Esophagus squamous epithelium (tissue), 4 donors: ENCODE results near the gene MIA2.

Experiments used
- POLR2A ChIP-seq, 4 donors: fragments of 450-650 bp; IDR thresholded peaks; one replicate each; pipeline ENCODE4 v1.6.1; 2017; ENCODE audit warnings: antibody characterized with exemption in 4 of 4, mild to moderate bottlenecking in 4 of 4, moderate library complexity in 3 of 4
- TF ChIP-seq, protein P1 (sequence below), 6 experiments: fragments of 450-650 bp in 4 of 6; fragments of 200-600 bp in 2 of 6; sonication (generic) in 2 of 6; IDR thresholded peaks; one replicate each; pipeline ENCODE4 v1.5.1; 2016 to 2019; ENCODE audit warnings: antibody characterized with exemption in 6 of 6, mild to moderate bottlenecking in 4 of 6, moderate library complexity in 4 of 6

DNA sequence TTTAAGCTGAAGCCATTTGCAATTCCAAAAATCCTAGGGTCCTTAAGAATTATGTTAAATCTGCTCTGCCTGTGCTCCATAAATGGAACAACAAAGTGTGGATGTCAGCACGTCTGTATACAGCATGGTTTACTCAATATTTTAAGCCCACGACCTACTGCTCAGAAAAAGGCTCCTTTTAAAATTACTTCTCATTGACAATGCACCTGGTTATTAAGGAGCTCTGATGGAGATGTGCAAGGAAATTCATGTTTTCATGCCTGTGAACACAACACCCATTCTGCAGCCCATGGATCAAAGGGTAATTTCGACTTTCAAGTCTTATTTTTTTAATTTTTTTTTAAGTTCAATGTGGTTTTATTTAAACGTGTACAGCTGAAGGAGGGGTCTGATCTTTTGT is 150.5 kb downstream of the MIA2 start:
- TF ChIP-seq, protein P1, sequence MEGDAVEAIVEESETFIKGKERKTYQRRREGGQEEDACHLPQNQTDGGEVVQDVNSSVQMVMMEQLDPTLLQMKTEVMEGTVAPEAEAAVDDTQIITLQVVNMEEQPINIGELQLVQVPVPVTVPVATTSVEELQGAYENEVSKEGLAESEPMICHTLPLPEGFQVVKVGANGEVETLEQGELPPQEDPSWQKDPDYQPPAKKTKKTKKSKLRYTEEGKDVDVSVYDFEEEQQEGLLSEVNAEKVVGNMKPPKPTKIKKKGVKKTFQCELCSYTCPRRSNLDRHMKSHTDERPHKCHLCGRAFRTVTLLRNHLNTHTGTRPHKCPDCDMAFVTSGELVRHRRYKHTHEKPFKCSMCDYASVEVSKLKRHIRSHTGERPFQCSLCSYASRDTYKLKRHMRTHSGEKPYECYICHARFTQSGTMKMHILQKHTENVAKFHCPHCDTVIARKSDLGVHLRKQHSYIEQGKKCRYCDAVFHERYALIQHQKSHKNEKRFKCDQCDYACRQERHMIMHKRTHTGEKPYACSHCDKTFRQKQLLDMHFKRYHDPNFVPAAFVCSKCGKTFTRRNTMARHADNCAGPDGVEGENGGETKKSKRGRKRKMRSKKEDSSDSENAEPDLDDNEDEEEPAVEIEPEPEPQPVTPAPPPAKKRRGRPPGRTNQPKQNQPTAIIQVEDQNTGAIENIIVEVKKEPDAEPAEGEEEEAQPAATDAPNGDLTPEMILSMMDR (IDR thresholded peaks at IDR 0.05), result no peak
- TF ChIP-seq POLR2A (IDR thresholded peaks at IDR 0.05), result no peak
